ENCODE results near the gene LRRC8D. TPM values are rescaled to one million over a fixed set of nuclear protein-coding genes. Genes with fewer than 3 reads are reported as not detected.
"Not testable (repeated sequence)": the region's sequence is repeated elsewhere in the genome, so short reads cannot be mapped to it uniquely, and the experiment has no call there.

LRRC8D gene
- total RNA-seq, 2 donors from 2014 or later, result 35.8 to 42.7 TPM

DNA sequence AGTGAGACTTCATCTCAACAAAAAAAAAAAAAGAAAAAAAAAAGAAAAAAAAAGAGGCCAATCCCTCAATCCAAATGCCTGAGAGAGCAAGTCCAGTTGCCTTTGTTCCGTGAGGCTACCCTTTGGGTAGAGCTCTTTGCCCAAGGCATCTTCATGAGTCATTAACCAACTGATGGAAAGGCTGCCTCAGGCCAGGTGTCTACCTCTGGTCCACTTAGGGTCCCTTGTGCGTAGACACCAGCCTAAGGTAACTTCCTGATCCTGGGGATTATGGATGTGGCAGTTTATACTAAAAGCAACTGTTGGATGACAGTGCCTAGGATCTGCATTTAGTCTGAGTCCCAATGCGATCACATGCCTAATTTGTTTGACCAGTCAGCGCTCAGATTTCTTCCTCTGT is 153.4 kb downstream of the LRRC8D start:
- Histone ChIP-seq H3K4me3 (no peak overlapping the region), H3K9me3 (no peaks in the 10 kb centered on the region)

DNA sequence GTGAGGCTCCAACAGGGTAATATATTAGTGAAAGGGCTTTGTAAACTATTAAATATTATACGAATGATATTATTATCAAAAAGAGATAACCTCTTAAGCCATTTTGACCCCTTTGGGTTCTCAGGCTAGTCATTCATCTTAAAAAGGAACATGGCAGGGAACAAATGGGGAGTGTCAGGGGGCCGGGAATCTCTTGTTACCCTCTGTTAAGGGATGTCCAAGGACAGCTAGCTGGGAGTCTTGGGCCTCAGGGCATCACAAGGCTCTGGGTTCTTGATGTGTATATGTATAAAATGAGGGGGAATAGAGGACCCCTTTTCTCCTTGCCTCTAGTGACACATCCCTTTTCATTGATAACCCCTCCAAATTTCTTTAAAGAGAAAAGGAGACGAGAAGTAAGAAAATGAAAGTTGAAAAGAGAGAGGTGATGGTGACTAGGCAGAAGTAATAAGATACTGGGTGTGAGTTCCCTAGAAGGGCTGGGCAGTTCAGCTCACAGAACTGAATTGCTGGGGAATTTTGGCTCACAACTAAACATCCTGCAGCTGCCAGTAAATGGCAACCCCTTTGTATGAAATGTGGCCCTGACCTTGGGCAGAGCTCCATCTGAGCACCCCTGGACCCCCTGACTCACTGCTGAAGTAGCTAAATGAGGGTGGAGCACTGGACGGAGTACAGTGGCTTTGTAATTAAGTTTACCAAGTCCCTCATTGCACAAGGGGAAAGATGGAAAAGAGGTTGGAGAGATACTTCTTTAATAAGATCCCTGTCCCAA is 154.1 kb downstream of the LRRC8D start:
- no peak overlapping the region for H3K4me3 ChIP-seq
- no peaks in the 10 kb centered on the region for H3K36me3 ChIP-seq
- no peaks in the 10 kb centered on the region for H3K4me1 ChIP-seq
- no peaks in the 10 kb centered on the region for H3K9me3 ChIP-seq
- no peak overlapping the region for H3K27ac ChIP-seq
- no peak for TF ChIP-seq CTCF (IDR thresholded peaks at IDR 0.05)
- intact Hi-C loops (cut with DNase I), result no loop called here
- no peak overlapping the region for H3K9ac ChIP-seq (ENCODE audit: low read depth in 2 of 2, low read length in 2 of 2)
- no peak for DNase-seq
- no peaks in the 10 kb centered on the region for H3K27me3 ChIP-seq

More for the DNA sequence above, 153.4 kb downstream of the LRRC8D start:
- Histone ChIP-seq H3K9ac (ENCODE audit: low read depth in 2 of 2, low read length in 2 of 2) (no peak overlapping the region), H3K4me1 (no peaks in the 10 kb centered on the region), H3K27ac (no peak overlapping the region), H3K36me3 (no peaks in the 10 kb centered on the region), H3K27me3 (no peaks in the 10 kb centered on the region)
- DNase-seq, result no peak
- intact Hi-C loops (cut with DNase I), result no loop called here
- no peak for TF ChIP-seq CTCF (IDR thresholded peaks at IDR 0.05)

GRCh38 chr1:89975540-89976125 is 154.8 kb downstream of the LRRC8D start:
- no peaks in the 10 kb centered on the region for H3K27me3 ChIP-seq
- DNase-seq, result no peak
- H3K27ac ChIP-seq, result no peak overlapping the region
- intact Hi-C loops (cut with DNase I), result no loop called here
- no peaks in the 10 kb centered on the region for H3K9me3 ChIP-seq
- H3K9ac ChIP-seq (ENCODE audit: low read depth in 2 of 2, low read length in 2 of 2), result no peak overlapping the region
- no peak overlapping the region for H3K4me3 ChIP-seq
- no peak for TF ChIP-seq CTCF (IDR thresholded peaks at IDR 0.05)
- no peaks in the 10 kb centered on the region for H3K4me1 ChIP-seq
- H3K36me3 ChIP-seq, result no peaks in the 10 kb centered on the region

DNA sequence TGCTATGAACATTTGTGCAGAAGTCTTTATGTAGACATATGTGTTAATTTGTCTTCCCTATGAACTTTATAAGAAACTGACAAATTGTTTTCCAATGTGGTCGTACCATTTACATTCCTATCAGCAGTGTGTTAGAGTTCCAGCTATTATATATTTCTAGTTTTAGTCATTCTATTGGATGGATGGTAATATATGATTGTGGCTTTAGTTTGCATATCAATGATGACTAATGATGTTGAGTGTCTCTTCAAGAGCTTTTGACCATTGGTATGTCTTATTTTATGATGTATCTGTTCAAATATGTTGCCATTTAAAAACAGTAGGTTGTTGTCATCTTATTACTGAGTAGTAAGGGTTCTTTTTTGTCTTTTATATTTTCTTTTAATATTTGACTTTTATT is 157.9 kb downstream of the LRRC8D start:
- Histone ChIP-seq H3K27me3 (no peaks in the 10 kb centered on the region), H3K9me3 (no peaks in the 10 kb centered on the region), H3K27ac (no peak overlapping the region), H3K9ac (ENCODE audit: low read depth in 2 of 2, low read length in 2 of 2) (no peak overlapping the region), H3K36me3 (no peaks in the 10 kb centered on the region), H3K4me3 (no peak overlapping the region), H3K4me1 (no peaks in the 10 kb centered on the region)
- DNase-seq, result no peak
- intact Hi-C loops (cut with DNase I), result no loop called here
- no peak for TF ChIP-seq CTCF (IDR thresholded peaks at IDR 0.05)

DNA sequence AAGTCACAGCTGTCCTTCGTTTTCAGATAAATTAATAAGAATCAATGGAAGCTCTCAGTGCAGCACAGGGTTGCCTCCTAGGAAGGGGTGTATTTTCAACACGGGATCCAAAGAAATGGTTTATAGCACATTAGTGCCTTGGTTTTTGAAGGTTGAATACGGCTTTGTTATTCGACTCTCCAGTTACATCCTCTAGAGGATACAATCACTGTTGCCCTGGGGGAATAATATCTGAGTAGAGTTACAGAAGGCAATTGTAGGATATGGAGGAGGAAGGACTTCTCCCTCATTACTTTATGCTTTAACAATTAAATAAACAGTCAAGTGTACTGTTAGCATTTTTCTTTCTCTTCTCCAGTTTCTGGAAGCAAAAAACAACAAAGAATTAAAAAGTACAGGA is 159.8 kb downstream of the LRRC8D start:
- Histone ChIP-seq H3K4me3 (no peak overlapping the region), H3K27ac (no peak overlapping the region), H3K9ac (ENCODE audit: low read depth in 2 of 2, low read length in 2 of 2) (no peak overlapping the region), H3K4me1 (no peaks in the 10 kb centered on the region), H3K9me3 (no peaks in the 10 kb centered on the region), H3K27me3 (no peaks in the 10 kb centered on the region), H3K36me3 (no peaks in the 10 kb centered on the region)
- intact Hi-C loops (cut with DNase I), result no loop called here
- no peak for TF ChIP-seq CTCF (IDR thresholded peaks at IDR 0.05)
- DNase-seq, result no peak

- H3K27ac ChIP-seq; intact Hi-C loops (cut with DNase I); H3K4me3 ChIP-seq: not testable (repeated sequence)
Measured at GRCh38 chr1:89982846-89983245, 162.0 kb downstream of the LRRC8D start.

GRCh38 chr1:89984564-89985116 is 163.8 kb downstream of the LRRC8D start:
- intact Hi-C loops (cut with DNase I), result loop anchor here (5.0 kb wide), 1 partner anchor 142 kb away; no protein-coding TSS in a partner anchor
- not testable (repeated sequence) for H3K27me3 ChIP-seq; H3K36me3 ChIP-seq; H3K9ac ChIP-seq (ENCODE audit: low read depth in 2 of 2, low read length in 2 of 2); DNase-seq; H3K4me3 ChIP-seq; H3K9me3 ChIP-seq; H3K27ac ChIP-seq; H3K4me1 ChIP-seq

More at GRCh38 chr1:89982846-89983245, 162.0 kb downstream of the LRRC8D start:
- H3K9me3 ChIP-seq; H3K4me1 ChIP-seq; H3K27me3 ChIP-seq; H3K9ac ChIP-seq (ENCODE audit: low read depth in 2 of 2, low read length in 2 of 2); H3K36me3 ChIP-seq; DNase-seq: not testable (repeated sequence)
